Neutrophil (primary cell): ENCODE measurements around the gene ITGB8.

Experiments
- H3K27ac ChIP-seq: fragments of 200-600 bp; sonication (generic); 2 replicates; pipeline ENCODE4 v1.5.1; 2016; ENCODE audit warnings: mild to moderate bottlenecking, moderate library complexity
- H3K27me3 ChIP-seq: fragments of 200-600 bp; sonication (generic); 2 replicates; pipeline ENCODE4 v1.6.0; 2016; ENCODE audit warnings: mild to moderate bottlenecking
- H3K36me3 ChIP-seq: fragments of 200-600 bp; sonication (generic); 2 replicates; pipeline ENCODE4 v1.5.1; 2017
- H3K4me1 ChIP-seq, 2 experiments: fragments of 200-600 bp in 1 of 2; sonication (generic) in 1 of 2; 1 replicate in 1 of 2; 2 replicates in 1 of 2; pipeline versions ENCODE4 v1.5.1 to v1.6.1; 2013 to 2016; ENCODE audit warnings: low read depth in 1 of 2, low read length in 1 of 2, mild to moderate bottlenecking in 1 of 2, moderate library complexity in 1 of 2; ENCODE audit not compliant: control insufficient read depth in 1 of 2, insufficient read depth in 1 of 2
- H3K4me3 ChIP-seq, 2 experiments: fragments of 200-600 bp in 1 of 2; sonication (generic) in 1 of 2; 1 replicate in 1 of 2; 2 replicates in 1 of 2; pipeline ENCODE4 v1.5.1; 2013 to 2016; ENCODE audit warnings: low read depth in 1 of 2, low read length in 1 of 2, mild to moderate bottlenecking in 1 of 2, moderate library complexity in 1 of 2
- H3K9me3 ChIP-seq: fragments of 200-600 bp; sonication (generic); 2 replicates; pipeline ENCODE4 v1.5.1; 2016
- TF ChIP-seq, protein P1 (sequence below): fragments of 200-600 bp; sonication (generic); IDR thresholded peaks from 2 replicates; pipeline ENCODE4 v1.5.1; 2016; ENCODE audit warnings: antibody characterized with exemption

The ITGB8 gene

DNA sequence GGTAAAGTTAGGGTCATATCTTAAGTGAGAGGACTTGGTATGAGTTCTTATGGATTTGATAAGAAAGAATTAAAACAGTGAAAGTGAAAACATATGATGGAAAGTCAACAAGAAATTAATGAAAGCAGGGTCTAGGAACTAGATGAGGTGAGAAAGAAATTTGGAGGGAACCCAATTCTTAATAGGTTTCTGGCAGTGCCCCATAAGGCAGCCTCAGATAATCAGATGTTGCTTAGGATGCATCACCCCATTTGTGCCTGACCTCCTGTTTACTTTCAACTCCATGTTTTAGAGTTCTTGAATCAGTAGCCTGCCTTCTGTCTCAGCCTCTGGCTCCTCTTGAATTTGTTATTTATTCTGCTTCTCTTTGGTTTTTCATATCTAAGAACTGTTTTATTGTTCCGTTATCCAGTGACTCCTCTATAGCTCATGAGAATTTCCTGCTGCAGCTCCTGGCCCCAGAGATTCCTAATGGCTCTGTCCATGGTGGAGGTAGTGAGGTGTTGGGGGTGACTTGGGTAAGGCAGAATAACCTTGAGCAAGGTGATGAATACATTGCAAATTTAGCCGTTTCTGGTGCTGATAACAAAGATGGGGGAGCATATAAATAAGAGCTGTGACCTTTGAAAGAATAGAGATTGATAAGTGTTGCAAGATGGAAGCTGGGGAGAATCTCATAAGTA, 17.6 kb downstream of the ITGB8 start:
- Histone ChIP-seq H3K4me1 (no peaks in the 10 kb centered on the region), H3K4me3 (no peak overlapping the region), H3K9me3 (no peaks in the 10 kb centered on the region), H3K36me3 (no peaks in the 10 kb centered on the region), H3K27me3 (no peaks in the 10 kb centered on the region), H3K27ac (no peak overlapping the region)
- TF ChIP-seq, protein P1, sequence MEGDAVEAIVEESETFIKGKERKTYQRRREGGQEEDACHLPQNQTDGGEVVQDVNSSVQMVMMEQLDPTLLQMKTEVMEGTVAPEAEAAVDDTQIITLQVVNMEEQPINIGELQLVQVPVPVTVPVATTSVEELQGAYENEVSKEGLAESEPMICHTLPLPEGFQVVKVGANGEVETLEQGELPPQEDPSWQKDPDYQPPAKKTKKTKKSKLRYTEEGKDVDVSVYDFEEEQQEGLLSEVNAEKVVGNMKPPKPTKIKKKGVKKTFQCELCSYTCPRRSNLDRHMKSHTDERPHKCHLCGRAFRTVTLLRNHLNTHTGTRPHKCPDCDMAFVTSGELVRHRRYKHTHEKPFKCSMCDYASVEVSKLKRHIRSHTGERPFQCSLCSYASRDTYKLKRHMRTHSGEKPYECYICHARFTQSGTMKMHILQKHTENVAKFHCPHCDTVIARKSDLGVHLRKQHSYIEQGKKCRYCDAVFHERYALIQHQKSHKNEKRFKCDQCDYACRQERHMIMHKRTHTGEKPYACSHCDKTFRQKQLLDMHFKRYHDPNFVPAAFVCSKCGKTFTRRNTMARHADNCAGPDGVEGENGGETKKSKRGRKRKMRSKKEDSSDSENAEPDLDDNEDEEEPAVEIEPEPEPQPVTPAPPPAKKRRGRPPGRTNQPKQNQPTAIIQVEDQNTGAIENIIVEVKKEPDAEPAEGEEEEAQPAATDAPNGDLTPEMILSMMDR = no peak

DNA sequence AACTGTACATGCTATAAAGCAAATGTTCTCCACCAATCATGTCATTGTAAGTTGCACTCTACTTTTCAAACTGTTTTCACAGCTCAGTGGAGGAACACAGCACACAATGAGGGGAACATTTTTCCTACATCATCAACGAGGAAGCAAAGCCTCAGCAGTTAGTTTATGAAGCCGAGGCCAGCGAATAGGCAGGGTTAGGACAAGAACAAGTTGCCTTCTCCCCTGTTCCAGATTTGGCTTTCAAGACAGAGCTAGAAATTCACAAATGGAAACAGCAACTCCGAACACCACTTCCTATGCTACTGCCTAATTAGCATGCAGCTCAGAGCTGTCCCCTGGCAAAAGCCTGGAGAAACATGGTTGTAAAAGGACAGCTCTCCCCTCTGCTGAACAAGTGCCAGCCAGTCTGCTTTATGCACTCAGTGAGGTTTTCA, 19.8 kb downstream of the ITGB8 start:
- TF ChIP-seq, protein P1 = no peak
- Histone ChIP-seq H3K36me3 (no peaks in the 10 kb centered on the region), H3K9me3 (no peaks in the 10 kb centered on the region), H3K4me3 (no peak overlapping the region), H3K4me1 (no peaks in the 10 kb centered on the region), H3K27me3 (no peaks in the 10 kb centered on the region), H3K27ac (no peak overlapping the region)

DNA sequence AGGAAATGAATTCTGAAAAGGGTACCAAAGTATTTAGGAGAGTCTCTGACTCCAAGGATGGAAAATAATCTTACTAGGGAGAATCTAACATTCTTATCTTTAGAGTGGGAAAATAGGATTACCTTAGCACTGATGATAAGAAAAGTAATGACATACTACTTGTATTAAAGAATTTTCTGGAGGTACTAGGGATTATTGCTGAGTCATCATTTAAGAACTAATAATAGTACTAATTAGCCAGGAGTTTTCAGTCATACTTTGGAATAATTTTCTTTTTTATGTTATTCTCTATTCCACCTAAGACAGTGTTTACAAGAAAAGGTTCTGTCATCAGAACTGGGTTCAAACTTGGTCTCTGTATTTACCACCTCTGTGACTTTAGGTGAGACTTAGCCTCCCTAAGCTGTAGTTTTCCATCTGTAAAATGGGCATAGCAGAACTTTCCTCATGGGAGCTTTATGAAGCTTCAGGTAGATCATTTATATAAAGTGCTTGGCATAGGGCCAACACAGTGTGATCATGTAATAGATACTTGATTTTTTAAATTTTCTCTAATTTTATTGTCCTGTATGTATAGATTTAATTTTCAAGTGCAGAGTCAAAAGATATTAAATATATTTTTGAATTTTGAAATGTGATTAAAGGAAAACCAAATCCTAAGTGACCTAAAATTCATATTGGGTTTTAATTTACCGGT, 20.4 kb downstream of the ITGB8 start:
- no peaks in the 10 kb centered on the region for H3K27me3 ChIP-seq
- no peak overlapping the region for H3K27ac ChIP-seq
- no peaks in the 10 kb centered on the region for H3K9me3 ChIP-seq
- H3K4me1 ChIP-seq = no peaks in the 10 kb centered on the region
- H3K36me3 ChIP-seq = no peaks in the 10 kb centered on the region
- no peak overlapping the region for H3K4me3 ChIP-seq
- TF ChIP-seq, protein P1 = no peak

DNA sequence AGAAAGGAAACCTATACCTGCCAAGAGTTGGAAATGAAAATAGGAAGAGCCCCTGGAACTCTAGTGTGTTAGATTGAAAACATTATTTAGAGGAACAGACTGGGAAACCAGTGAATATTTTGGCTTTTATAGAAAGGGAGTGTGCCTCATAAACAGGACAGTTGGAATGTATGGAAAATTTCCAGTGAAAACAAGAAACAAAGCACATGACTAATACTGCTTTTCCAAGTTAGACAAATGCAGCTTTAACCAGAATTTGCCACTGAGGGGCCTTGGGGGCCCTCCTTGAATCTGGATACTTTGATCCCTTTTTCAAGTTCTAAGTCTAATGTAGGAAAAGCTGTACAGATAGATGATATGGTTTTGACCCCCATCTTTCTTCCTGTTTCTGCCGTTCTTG, 21.2 kb downstream of the ITGB8 start:
- H3K27ac ChIP-seq = no peak overlapping the region
- no peak overlapping the region for H3K4me3 ChIP-seq

DNA sequence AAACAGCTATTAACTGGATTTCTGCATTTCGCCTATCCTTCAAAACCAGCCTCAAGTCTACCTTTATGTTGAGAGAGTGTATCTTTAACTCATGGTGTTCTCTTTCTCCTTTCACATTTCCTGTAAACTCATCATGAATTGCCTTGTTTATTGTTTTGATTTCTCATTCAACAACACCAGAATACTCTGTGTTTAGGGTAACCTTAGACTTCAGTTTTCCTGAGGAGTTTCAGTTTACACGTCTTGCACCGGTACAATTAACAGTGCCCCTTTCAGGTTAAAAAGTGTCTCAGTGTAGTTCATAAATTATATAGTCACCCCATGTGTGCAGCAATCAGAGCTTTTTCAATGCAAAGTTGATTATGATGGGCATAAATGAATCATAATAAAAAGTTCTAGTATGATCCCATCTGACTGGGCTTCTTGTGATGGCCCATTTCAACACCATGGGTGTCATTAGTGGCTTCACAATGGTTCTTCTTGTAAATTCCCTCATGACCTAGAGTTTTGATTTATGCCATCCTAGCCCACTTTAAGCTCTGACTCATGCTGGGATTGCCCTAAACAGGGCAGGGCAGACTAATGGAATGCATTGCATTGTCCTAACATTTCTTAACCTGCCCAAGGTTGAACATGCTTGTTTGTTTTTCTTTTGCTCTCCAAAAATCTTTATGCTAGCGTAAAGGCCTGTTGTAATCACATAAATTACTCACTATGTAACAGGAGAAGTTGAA, 22.0 kb downstream of the ITGB8 start:
- H3K4me3 ChIP-seq = no peak overlapping the region
- TF ChIP-seq, protein P1 = no peak
- no peaks in the 10 kb centered on the region for H3K36me3 ChIP-seq
- H3K27me3 ChIP-seq = no peaks in the 10 kb centered on the region
- no peaks in the 10 kb centered on the region for H3K9me3 ChIP-seq
- no peaks in the 10 kb centered on the region for H3K4me1 ChIP-seq
- no peak overlapping the region for H3K27ac ChIP-seq

More for the DNA sequence above, 21.2 kb downstream of the ITGB8 start:
- Histone ChIP-seq H3K4me1 (no peaks in the 10 kb centered on the region), H3K27me3 (no peaks in the 10 kb centered on the region), H3K9me3 (no peaks in the 10 kb centered on the region), H3K36me3 (no peaks in the 10 kb centered on the region)
- TF ChIP-seq, protein P1 = no peak
